Measurements from ENCODE around the gene C5orf52. TPM values are rescaled to one million over a fixed set of nuclear protein-coding genes. Genes with fewer than 3 reads are reported as not detected.
A peak's percentile ranks its signal among the peaks of the same experiment; 100 is the strongest.

The C5orf52 gene
- total RNA-seq, 1 donor from 2014 or later = not detected

- DNase-seq (ENCODE audit: low read depth) (no peak), FAIRE-seq (no peak)
- TF ChIP-seq CTCF (IDR thresholded peaks at IDR 0.05; ENCODE audit: insufficient read depth, low read length, severe bottlenecking) = no peak
- H3K4me3 ChIP-seq (ENCODE audit: low read depth, low read length) = no peak overlapping the region
- no peaks in the 10 kb centered on the region for H3K36me3 ChIP-seq (ENCODE audit: control insufficient read depth, insufficient read depth, low read length)
- H3K27me3 ChIP-seq (ENCODE audit: control insufficient read depth, insufficient read depth, low read length) = no peaks in the 10 kb centered on the region
Observed at GRCh38 chr5:157648275-157648990, 22.9 kb upstream of the C5orf52 start.

GRCh38 chr5:157649101-157649500 is 22.2 kb upstream of the C5orf52 start:
- DNase-seq (ENCODE audit: low read depth) = no peak
- Histone ChIP-seq H3K27me3 (ENCODE audit: control insufficient read depth, insufficient read depth, low read length) (no peaks in the 10 kb centered on the region), H3K36me3 (ENCODE audit: control insufficient read depth, insufficient read depth, low read length) (no peaks in the 10 kb centered on the region), H3K4me3 (ENCODE audit: low read depth, low read length) (no peak overlapping the region)
- FAIRE-seq = no peak
- TF ChIP-seq CTCF (IDR thresholded peaks at IDR 0.05; ENCODE audit: insufficient read depth, low read length, severe bottlenecking) = no peak

- H3K4me3 ChIP-seq (ENCODE audit: low read depth, low read length) = no peak overlapping the region
- FAIRE-seq = no peak
- H3K36me3 ChIP-seq (ENCODE audit: control insufficient read depth, insufficient read depth, low read length) = no peaks in the 10 kb centered on the region
- TF ChIP-seq CTCF (IDR thresholded peaks at IDR 0.05; ENCODE audit: insufficient read depth, low read length, severe bottlenecking) = no peak
- no peak for DNase-seq (ENCODE audit: low read depth)
- no peaks in the 10 kb centered on the region for H3K27me3 ChIP-seq (ENCODE audit: control insufficient read depth, insufficient read depth, low read length)
Observed at GRCh38 chr5:157650991-157651611, 20.2 kb upstream of the C5orf52 start.

GRCh38 chr5:157651623-157652376 is 19.5 kb upstream of the C5orf52 start:
- Histone ChIP-seq H3K4me3 (ENCODE audit: low read depth, low read length) (peak overlapping the region; percentile 33), H3K27me3 (ENCODE audit: control insufficient read depth, insufficient read depth, low read length) (no peaks in the 10 kb centered on the region), H3K36me3 (ENCODE audit: control insufficient read depth, insufficient read depth, low read length) (no peaks in the 10 kb centered on the region)
- TF ChIP-seq CTCF (IDR thresholded peaks at IDR 0.05; ENCODE audit: insufficient read depth, low read length, severe bottlenecking) = peak; percentile 55
- DNase-seq (ENCODE audit: low read depth) (peak; percentile 58), FAIRE-seq (no peak)

- DNase-seq (ENCODE audit: low read depth) = no peak
- TF ChIP-seq CTCF (IDR thresholded peaks at IDR 0.05; ENCODE audit: insufficient read depth, low read length, severe bottlenecking) = no peak
- Histone ChIP-seq H3K4me3 (ENCODE audit: low read depth, low read length) (peak within 1 kb of the TSS; percentile 33), H3K27me3 (ENCODE audit: control insufficient read depth, insufficient read depth, low read length) (no peaks in the 10 kb centered on the region), H3K36me3 (ENCODE audit: control insufficient read depth, insufficient read depth, low read length) (no peaks in the 10 kb centered on the region)
- FAIRE-seq = no peak
Observed at GRCh38 chr5:157652377-157652692, 19.0 kb upstream of the C5orf52 start, which contains the start of gene SOX30. Gene SOX30 (minus strand): TSS chr5:157652438. CDS start chr5:157652078, 360 bp downstream.
